Measurements from ENCODE around the gene JUN.

- no peak for TF ChIP-seq POLR2A (IDR thresholded peaks at IDR 0.05; ENCODE audit: low read length)
- no peak for TF ChIP-seq GATA1 (IDR thresholded peaks at IDR 0.05; ENCODE audit: low read depth, low read length)
Measured at GRCh38 chr1:58808077-58808476, 24.2 kb upstream of the JUN start.
